Glutamatergic neuron (in vitro differentiated cells): ENCODE measurements around the gene ZNF740. TPM values are rescaled to one million over a fixed set of nuclear protein-coding genes. Genes with fewer than 3 reads are reported as not detected.
"Not testable (repeated sequence)": the region's sequence is repeated elsewhere in the genome, so short reads cannot be mapped to it uniquely, and the experiment has no call there.

Experiments
- DNase-seq: peaks from one replicate; pipeline ENCODE4 v3.0.0; 2022
- H3K27ac Mint-ChIP-seq: one replicate; pipeline ENCODE4 v1.8.0; 2020; ENCODE audit warnings: mild to moderate bottlenecking, mixed read lengths, inconsistent platforms; ENCODE audit not compliant: unreplicated experiment
- H3K27me3 Mint-ChIP-seq: one replicate; pipeline ENCODE4 v1.8.0; 2020; ENCODE audit warnings: mild to moderate bottlenecking, moderate library complexity, mixed read lengths, inconsistent platforms; ENCODE audit not compliant: unreplicated experiment
- H3K36me3 Mint-ChIP-seq: one replicate; pipeline ENCODE4 v1.8.0; 2020; ENCODE audit warnings: mild to moderate bottlenecking, mixed read lengths, inconsistent platforms; ENCODE audit not compliant: unreplicated experiment
- H3K4me1 Mint-ChIP-seq: one replicate; pipeline ENCODE4 v1.8.0; 2020; ENCODE audit warnings: mild to moderate bottlenecking, low read depth, mixed read lengths, inconsistent platforms; ENCODE audit not compliant: unreplicated experiment
- H3K4me3 Mint-ChIP-seq: one replicate; pipeline ENCODE4 v1.8.0; 2020; ENCODE audit warnings: mild to moderate bottlenecking, mixed read lengths, inconsistent platforms; ENCODE audit not compliant: unreplicated experiment
- H3K9me3 Mint-ChIP-seq: one replicate; pipeline ENCODE4 v1.8.0; 2020; ENCODE audit warnings: mild to moderate bottlenecking, moderate library complexity, mixed read lengths, inconsistent platforms; ENCODE audit not compliant: unreplicated experiment
- total RNA-seq: library from RNA; stranded (reverse); fragmentation: NEBNext Ultra II Directional; extraction: Animal tissue kit (Norgen Biotek cat#: 25700); gene quantifications from one replicate; pipeline ENCODE4 v1.2.1, GENCODE V29; 2021; ENCODE audit not compliant: unreplicated experiment
- TF ChIP-seq, protein P1 (sequence below): fragments of 200-600 bp; sonication (generic); IDR thresholded peaks from one replicate; pipeline ENCODE4 v1.5.0; 2021; ENCODE audit not compliant: partially characterized antibody, unreplicated experiment

ZNF740 gene
- total RNA-seq, 1 donor from 2014 or later: 38.2 TPM

DNA sequence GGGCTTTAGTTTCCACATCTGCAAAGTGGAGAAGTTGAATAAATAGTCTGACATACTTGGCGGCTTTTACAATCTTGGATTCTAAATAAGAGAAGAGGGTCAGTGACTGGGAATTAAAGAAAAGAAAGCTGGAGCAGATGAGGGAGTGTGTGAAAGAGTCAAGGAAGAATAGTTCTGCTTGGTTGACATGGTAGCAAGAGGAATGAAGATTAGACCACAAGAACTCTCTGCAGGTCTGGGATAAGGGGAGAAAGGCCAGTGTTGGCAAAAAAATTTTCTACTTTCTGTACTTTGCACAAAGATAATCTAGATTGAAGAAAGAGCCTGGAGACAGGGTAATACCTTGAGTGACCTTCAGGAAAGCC is 20.6 kb downstream of the ZNF740 start:
- TF ChIP-seq, protein P1, sequence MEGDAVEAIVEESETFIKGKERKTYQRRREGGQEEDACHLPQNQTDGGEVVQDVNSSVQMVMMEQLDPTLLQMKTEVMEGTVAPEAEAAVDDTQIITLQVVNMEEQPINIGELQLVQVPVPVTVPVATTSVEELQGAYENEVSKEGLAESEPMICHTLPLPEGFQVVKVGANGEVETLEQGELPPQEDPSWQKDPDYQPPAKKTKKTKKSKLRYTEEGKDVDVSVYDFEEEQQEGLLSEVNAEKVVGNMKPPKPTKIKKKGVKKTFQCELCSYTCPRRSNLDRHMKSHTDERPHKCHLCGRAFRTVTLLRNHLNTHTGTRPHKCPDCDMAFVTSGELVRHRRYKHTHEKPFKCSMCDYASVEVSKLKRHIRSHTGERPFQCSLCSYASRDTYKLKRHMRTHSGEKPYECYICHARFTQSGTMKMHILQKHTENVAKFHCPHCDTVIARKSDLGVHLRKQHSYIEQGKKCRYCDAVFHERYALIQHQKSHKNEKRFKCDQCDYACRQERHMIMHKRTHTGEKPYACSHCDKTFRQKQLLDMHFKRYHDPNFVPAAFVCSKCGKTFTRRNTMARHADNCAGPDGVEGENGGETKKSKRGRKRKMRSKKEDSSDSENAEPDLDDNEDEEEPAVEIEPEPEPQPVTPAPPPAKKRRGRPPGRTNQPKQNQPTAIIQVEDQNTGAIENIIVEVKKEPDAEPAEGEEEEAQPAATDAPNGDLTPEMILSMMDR: no peak
- Mint-ChIP-seq H3K36me3 (no peaks in the 10 kb centered on the region), H3K4me3 (no peak overlapping the region), H3K4me1 (no peaks in the 10 kb centered on the region), H3K27ac (no peak overlapping the region), H3K27me3 (peaks cover 14% of the 10 kb centered on the region), H3K9me3 (peaks cover 3% of the 10 kb centered on the region)
- DNase-seq: no peak

DNA sequence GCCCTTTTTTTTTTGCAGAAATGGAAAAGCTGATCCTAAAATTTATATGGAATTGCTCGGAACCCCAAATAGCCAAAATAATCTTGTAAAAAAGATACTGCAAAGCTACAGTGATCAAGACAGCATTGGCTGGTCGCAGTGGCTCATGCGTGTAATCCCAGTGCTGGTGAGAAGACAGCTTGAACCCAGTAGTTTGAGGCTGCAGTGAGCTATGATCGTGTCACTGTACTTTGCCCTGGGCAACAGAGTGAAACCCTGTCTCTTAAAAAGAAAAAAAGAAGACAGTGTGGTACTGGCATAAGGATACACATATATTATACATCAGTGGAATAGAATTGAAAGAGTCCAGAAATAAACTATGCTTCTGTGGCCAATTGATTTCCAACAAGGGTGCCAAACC is 21.1 kb downstream of the ZNF740 start:
- Mint-ChIP-seq H3K9me3 (peaks cover 3% of the 10 kb centered on the region), H3K4me3 (no peak overlapping the region), H3K27ac (no peak overlapping the region), H3K27me3 (peaks cover 14% of the 10 kb centered on the region), H3K4me1 (no peaks in the 10 kb centered on the region), H3K36me3 (no peaks in the 10 kb centered on the region)
- DNase-seq: no peak
- TF ChIP-seq, protein P1: no peak

DNA sequence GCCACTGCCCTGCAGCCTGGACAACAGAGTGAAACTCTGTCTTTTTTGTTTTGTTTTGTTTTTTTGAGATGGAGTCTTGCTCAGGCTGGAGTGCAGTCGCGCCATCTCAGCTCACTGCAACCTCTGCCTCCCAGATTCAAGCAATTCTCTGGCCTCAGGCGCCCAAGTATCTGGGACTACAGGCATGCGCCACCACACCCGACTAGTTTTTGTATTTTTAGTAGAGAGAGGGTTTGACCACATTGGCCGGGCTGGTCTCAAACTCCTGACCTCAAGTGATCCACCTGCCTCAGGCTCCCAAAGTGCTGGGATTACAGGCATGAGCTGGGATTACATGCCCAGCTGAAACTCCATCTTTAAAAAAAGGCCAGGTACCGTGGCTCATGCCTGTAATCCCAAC is 21.8 kb downstream of the ZNF740 start:
- not testable (repeated sequence) for H3K27ac Mint-ChIP-seq, DNase-seq, H3K4me1 Mint-ChIP-seq, H3K4me3 Mint-ChIP-seq, H3K9me3 Mint-ChIP-seq, H3K36me3 Mint-ChIP-seq
- peaks cover 11% of the 10 kb centered on the region for H3K27me3 Mint-ChIP-seq

DNA sequence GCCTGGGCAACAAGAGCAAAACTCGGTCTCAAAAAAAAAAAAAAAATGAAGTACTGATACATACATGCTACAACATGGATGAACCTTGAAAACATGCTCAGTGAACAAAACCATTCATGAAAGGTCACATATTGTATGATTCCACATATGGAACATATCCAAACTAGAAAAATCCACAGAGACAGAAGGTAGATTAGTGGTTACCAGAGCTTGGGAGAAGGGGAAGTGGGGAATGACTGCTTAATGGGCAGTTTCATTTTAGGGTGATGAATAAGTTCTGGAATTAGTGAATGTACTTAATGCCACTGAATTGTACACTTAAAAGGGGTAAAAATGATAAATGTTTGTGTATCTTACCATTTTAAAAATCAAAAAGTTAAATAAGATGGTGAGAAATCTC is 23.8 kb downstream of the ZNF740 start:
- H3K4me3 Mint-ChIP-seq: no peak overlapping the region
- no peak for DNase-seq
- TF ChIP-seq, protein P1: no peak
- peaks cover 2% of the 10 kb centered on the region for H3K27me3 Mint-ChIP-seq
- H3K9me3 Mint-ChIP-seq: peaks cover 3% of the 10 kb centered on the region
- H3K27ac Mint-ChIP-seq: no peak overlapping the region
- H3K36me3 Mint-ChIP-seq: no peaks in the 10 kb centered on the region
- H3K4me1 Mint-ChIP-seq: no peaks in the 10 kb centered on the region

DNA sequence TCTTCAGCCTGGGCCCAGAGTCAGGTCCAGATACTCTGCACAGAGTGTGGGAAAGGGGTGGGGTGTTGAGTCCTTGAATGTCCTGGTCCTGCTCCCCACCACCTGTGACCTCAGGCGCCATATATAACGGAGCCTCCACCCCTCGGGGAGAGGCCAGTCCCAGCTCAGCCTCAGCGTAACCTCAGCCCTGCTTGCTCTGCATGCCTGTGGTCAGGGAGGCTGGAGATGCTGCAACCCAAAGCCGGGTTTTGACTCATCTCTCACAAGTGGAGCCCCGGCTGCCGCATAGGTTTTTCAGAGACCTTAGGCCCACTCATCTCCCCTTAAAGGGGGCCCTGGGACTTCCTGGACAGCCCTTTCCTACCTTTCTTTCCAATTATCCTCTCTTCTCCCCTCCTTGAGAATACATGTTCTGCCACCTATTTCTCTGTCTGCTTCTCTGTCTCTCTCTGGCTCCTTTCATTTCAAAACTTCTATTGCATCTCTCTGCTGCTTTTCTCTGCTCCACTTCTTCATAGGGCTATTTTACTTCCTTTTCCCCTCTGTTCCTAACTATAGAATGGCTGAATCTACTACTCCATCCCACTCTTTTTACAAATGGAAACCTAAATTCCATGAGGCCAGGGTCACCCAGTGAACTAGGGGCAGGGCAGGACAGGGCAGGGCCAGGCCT is 25.4 kb downstream of the ZNF740 start:
- H3K4me1 Mint-ChIP-seq: no peaks in the 10 kb centered on the region
- no peak overlapping the region for H3K4me3 Mint-ChIP-seq
- no peak overlapping the region for H3K27ac Mint-ChIP-seq
- no peak for DNase-seq
- peaks cover 3% of the 10 kb centered on the region for H3K9me3 Mint-ChIP-seq
- H3K36me3 Mint-ChIP-seq: no peaks in the 10 kb centered on the region
- H3K27me3 Mint-ChIP-seq: peaks cover 2% of the 10 kb centered on the region
- TF ChIP-seq, protein P1: no peak

DNA sequence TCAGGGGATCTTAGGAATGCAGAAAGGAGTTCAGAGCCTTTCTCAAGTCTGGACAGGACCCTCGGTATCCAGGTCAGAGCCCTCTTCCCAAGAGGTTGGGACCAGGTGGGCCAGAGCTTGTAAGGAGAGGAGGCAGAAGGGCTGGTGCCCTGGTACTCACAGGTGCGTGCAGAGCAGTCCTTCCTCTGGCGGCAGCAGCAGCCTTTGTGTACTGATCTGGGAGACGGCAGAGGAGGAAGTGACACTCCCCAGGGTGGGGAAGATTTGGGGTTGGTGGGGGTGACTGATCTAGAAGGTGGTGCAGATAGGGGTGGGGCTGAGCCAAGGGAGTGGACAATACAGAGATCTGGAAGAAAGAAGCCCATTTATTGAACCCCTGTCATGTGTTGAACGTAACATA is 26.5 kb downstream of the ZNF740 start, which contains the start of gene ITGB7:
ITGB7 (minus strand) TSS at position 210 of the 400 bp plus-strand sequence. CDS start 6,808 bp downstream, outside the sequence.
- H3K4me3 Mint-ChIP-seq: no peak within 1 kb of the TSS
- peaks cover 2% of the 10 kb centered on the region for H3K27me3 Mint-ChIP-seq
- peaks cover 5% of the 10 kb centered on the region for H3K9me3 Mint-ChIP-seq
- TF ChIP-seq, protein P1: no peak
- no peak within 1 kb of the TSS for H3K27ac Mint-ChIP-seq
- H3K36me3 Mint-ChIP-seq: no peaks in the 10 kb centered on the region
- no peak for DNase-seq
- H3K4me1 Mint-ChIP-seq: no peaks in the 10 kb centered on the region
